H1 (cell line): ENCODE results near the gene KLRC2.

Source experiments
- ASH2L ChIP-seq: fragments of 200-600, 300-600 bp; sonication (generic); IDR thresholded peaks from one replicate; pipeline ENCODE4 v1.7.1; 2017; ENCODE audit warnings: low read length
- CHD1 ChIP-seq: IDR thresholded peaks from 2 replicates; pipeline ENCODE4 v1.6.1; 2012; ENCODE audit warnings: low read depth, low read length, improper control_type of control experiment
- EGR1 ChIP-seq: IDR thresholded peaks from 2 replicates; pipeline ENCODE4 v1.6.1; 2011; ENCODE audit warnings: low read depth, low read length, borderline replicate concordance
- EZH2 ChIP-seq: fragments of 200-600 bp; sonication (generic); IDR thresholded peaks from 2 replicates; pipeline ENCODE4 v1.7.1; 2012; ENCODE audit warnings: low read depth, mild to moderate bottlenecking, moderate library complexity, low read length, inconsistent platforms; ENCODE audit not compliant: severe bottlenecking
- HDAC6 ChIP-seq: IDR thresholded peaks from one replicate; pipeline ENCODE4 v1.7.1; 2012; ENCODE audit warnings: low read depth, mild to moderate bottlenecking, inconsistent platforms, low read length, moderate library complexity
- JUN ChIP-seq: IDR thresholded peaks from 2 replicates; pipeline ENCODE4 v1.6.1; 2011; ENCODE audit warnings: low read depth, mild to moderate bottlenecking, improper control_type of control experiment, low read length
- MAFK ChIP-seq: IDR thresholded peaks from 2 replicates; pipeline ENCODE4 v1.6.1; 2012; ENCODE audit warnings: low read depth, mild to moderate bottlenecking, improper control_type of control experiment, low read length
- POLR2A ChIP-seq, 2 experiments: IDR thresholded peaks; 1 replicate in 1 of 2; 2 replicates in 1 of 2; pipeline ENCODE4 v1.6.1; 2011; ENCODE audit warnings: low read depth in 2 of 2, low read length in 2 of 2, mild to moderate bottlenecking in 2 of 2; ENCODE audit errors: control extremely low read depth in 1 of 2
- RAD21 ChIP-seq, 2 experiments: IDR thresholded peaks in 1 of 2; conservative IDR thresholded peaks in 1 of 2; 2 replicates each; pipeline ENCODE4 v1.6.1; 2011; ENCODE audit warnings: low read depth in 2 of 2, low read length in 2 of 2, improper control_type of control experiment in 1 of 2, inconsistent platforms in 1 of 2, mild to moderate bottlenecking in 1 of 2, moderate library complexity in 1 of 2
- SIRT6 ChIP-seq: IDR thresholded peaks from one replicate; pipeline ENCODE4 v1.7.1; 2012; ENCODE audit warnings: low read length, inconsistent platforms
- TEAD4 ChIP-seq: IDR thresholded peaks from 2 replicates; pipeline ENCODE4 v1.6.1; 2012; ENCODE audit warnings: low read depth, low read length, inconsistent platforms, mixed read lengths
- YY1 ChIP-seq: IDR thresholded peaks from 2 replicates; pipeline ENCODE4 v1.6.1; 2011; ENCODE audit warnings: low read depth, mild to moderate bottlenecking, low read length
- TF ChIP-seq, protein P1 (sequence below), 3 experiments: IDR thresholded peaks; 1 replicate in 2 of 3; 2 replicates in 1 of 3; pipeline versions ENCODE4 v1.5.1 to v1.6.1; 2011; ENCODE audit warnings: low read length in 3 of 3, mild to moderate bottlenecking in 3 of 3, inconsistent platforms in 2 of 3, low read depth in 1 of 3, moderate library complexity in 1 of 3; ENCODE audit not compliant: insufficient read depth in 1 of 3; ENCODE audit errors: control extremely low read depth in 1 of 3
- TF ChIP-seq, protein P2 (sequence below): IDR thresholded peaks from 2 replicates; pipeline ENCODE4 v1.6.1; 2012; ENCODE audit warnings: inconsistent platforms

DNA sequence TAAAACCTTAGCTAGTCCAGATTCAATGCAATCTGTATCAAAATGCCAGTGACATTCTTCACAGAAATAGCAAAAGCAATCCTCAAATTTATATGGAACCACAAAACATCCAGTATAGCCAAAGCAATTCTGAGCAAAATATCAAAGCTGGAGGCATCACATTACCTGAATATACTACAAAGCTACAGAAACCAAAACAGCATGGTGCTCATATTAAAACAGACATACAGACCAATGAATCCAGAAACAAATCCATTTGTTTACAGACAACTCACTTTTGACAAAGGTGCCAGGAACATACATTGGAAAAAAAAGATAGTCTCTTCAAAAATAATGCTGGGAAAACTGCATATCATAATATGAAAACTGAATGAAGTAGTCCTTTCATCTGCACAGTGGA is 31.0 kb downstream of the KLRC2 start:
- TF ChIP-seq YY1: no peak
- TF ChIP-seq MAFK: no peak
- no peak for TF ChIP-seq EZH2
- TF ChIP-seq, protein P1, sequence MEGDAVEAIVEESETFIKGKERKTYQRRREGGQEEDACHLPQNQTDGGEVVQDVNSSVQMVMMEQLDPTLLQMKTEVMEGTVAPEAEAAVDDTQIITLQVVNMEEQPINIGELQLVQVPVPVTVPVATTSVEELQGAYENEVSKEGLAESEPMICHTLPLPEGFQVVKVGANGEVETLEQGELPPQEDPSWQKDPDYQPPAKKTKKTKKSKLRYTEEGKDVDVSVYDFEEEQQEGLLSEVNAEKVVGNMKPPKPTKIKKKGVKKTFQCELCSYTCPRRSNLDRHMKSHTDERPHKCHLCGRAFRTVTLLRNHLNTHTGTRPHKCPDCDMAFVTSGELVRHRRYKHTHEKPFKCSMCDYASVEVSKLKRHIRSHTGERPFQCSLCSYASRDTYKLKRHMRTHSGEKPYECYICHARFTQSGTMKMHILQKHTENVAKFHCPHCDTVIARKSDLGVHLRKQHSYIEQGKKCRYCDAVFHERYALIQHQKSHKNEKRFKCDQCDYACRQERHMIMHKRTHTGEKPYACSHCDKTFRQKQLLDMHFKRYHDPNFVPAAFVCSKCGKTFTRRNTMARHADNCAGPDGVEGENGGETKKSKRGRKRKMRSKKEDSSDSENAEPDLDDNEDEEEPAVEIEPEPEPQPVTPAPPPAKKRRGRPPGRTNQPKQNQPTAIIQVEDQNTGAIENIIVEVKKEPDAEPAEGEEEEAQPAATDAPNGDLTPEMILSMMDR (IDR thresholded peaks at IDR 0.05; ENCODE audit: control extremely low read depth in 1 of 3, insufficient read depth in 1 of 3, low read depth in 1 of 3, low read length in 3 of 3): no peak
- no peak for TF ChIP-seq TEAD4
- TF ChIP-seq CHD1: no peak
- no peak for TF ChIP-seq HDAC6
- TF ChIP-seq RAD21 (IDR thresholded peaks at IDR 0.05 in 1 of 2, conservative IDR thresholded peaks at IDR 0.05 in 1 of 2; ENCODE audit: low read depth in 2 of 2, low read length in 2 of 2): no peak
- TF ChIP-seq, protein P2, sequence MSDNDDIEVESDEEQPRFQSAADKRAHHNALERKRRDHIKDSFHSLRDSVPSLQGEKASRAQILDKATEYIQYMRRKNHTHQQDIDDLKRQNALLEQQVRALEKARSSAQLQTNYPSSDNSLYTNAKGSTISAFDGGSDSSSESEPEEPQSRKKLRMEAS: no peak
- no peak for TF ChIP-seq JUN
- TF ChIP-seq SIRT6: no peak
- no peak for TF ChIP-seq POLR2A (IDR thresholded peaks at IDR 0.05; ENCODE audit: control extremely low read depth in 1 of 2, low read depth in 2 of 2, low read length in 2 of 2)
- no peak for TF ChIP-seq EGR1
- no peak for TF ChIP-seq ASH2L
